ENCODE data around the gene VPS9D1.
"Not testable (repeated sequence)": the region's sequence is repeated elsewhere in the genome, so short reads cannot be mapped to it uniquely, and the experiment has no call there.

The VPS9D1 gene

GRCh38 chr16:89689142-89689541, 31.6 kb downstream of the VPS9D1 start:
- DNase-seq = no peak
- TF ChIP-seq POLR2A (IDR thresholded peaks at IDR 0.05; ENCODE audit: low read length) (no peak), GATA1 (IDR thresholded peaks at IDR 0.05; ENCODE audit: low read depth, low read length) (no peak)

- DNase-seq = no peak
- no peak for TF ChIP-seq GATA1 (IDR thresholded peaks at IDR 0.05; ENCODE audit: low read depth, low read length)
- no peak for TF ChIP-seq POLR2A (IDR thresholded peaks at IDR 0.05; ENCODE audit: low read length)
Observed at GRCh38 chr16:89688395-89688794, 32.3 kb downstream of the VPS9D1 start.

GRCh38 chr16:89687092-89687940, 33.4 kb downstream of the VPS9D1 start:
- TF ChIP-seq POLR2A (IDR thresholded peaks at IDR 0.05; ENCODE audit: low read length) = no peak
- TF ChIP-seq GATA1 (IDR thresholded peaks at IDR 0.05; ENCODE audit: low read depth, low read length) = no peak
- DNase-seq = peak; percentile 66 to 70

GRCh38 chr16:89686520-89687091, 34.1 kb downstream of the VPS9D1 start, which contains the start of gene CDK10:
Gene CDK10, plus strand, starts transcription at chr16:89686689. Its CDS starts 22 bp downstream, at chr16:89686711.
- TF ChIP-seq POLR2A (IDR thresholded peaks at IDR 0.05; ENCODE audit: low read length) (peak; percentile 85), GATA1 (IDR thresholded peaks at IDR 0.05; ENCODE audit: low read depth, low read length) (no peak)
- peak; percentile 92 to 95 for DNase-seq

GRCh38 chr16:89685916-89686315, 34.8 kb downstream of the VPS9D1 start:
- TF ChIP-seq GATA1 (IDR thresholded peaks at IDR 0.05; ENCODE audit: low read depth, low read length) (no peak), POLR2A (IDR thresholded peaks at IDR 0.05; ENCODE audit: low read length) (no peak)
- DNase-seq = peak in 1 of 2 experiments; percentile 37

- TF ChIP-seq GATA1 (IDR thresholded peaks at IDR 0.05; ENCODE audit: low read depth, low read length) (no peak), POLR2A (IDR thresholded peaks at IDR 0.05; ENCODE audit: low read length) (no peak)
- no peak for DNase-seq
Observed at GRCh38 chr16:89678258-89678657, 42.4 kb downstream of the VPS9D1 start.

- no peak for TF ChIP-seq POLR2A (IDR thresholded peaks at IDR 0.05; ENCODE audit: low read length)
- DNase-seq = no peak
Observed at GRCh38 chr16:89672177-89672941, 48.3 kb downstream of the VPS9D1 start.

- DNase-seq = not testable (repeated sequence)
Observed at GRCh38 chr16:89671565-89671964, 49.1 kb downstream of the VPS9D1 start.

- DNase-seq = no peak
- TF ChIP-seq POLR2A (IDR thresholded peaks at IDR 0.05; ENCODE audit: low read length) (no peak), GATA1 (IDR thresholded peaks at IDR 0.05; ENCODE audit: low read depth, low read length) (no peak)
Observed at GRCh38 chr16:89670496-89671431, 49.9 kb downstream of the VPS9D1 start.

GRCh38 chr16:89669755-89670154, 50.9 kb downstream of the VPS9D1 start:
- no peak for TF ChIP-seq POLR2A (IDR thresholded peaks at IDR 0.05; ENCODE audit: low read length)
- TF ChIP-seq GATA1 (IDR thresholded peaks at IDR 0.05; ENCODE audit: low read depth, low read length) = no peak
- no peak for DNase-seq

GRCh38 chr16:89668790-89669158, 51.9 kb downstream of the VPS9D1 start:
- no peak for TF ChIP-seq GATA1 (IDR thresholded peaks at IDR 0.05; ENCODE audit: low read depth, low read length)
- no peak for DNase-seq

- TF ChIP-seq GATA1 (IDR thresholded peaks at IDR 0.05; ENCODE audit: low read depth, low read length) (no peak), POLR2A (IDR thresholded peaks at IDR 0.05; ENCODE audit: low read length) (no peak)
- DNase-seq = no peak
Observed at GRCh38 chr16:89667633-89668032, 53.1 kb downstream of the VPS9D1 start.

- peak; percentile 30 to 45 for DNase-seq
Observed at GRCh38 chr16:89667000-89667399, 53.7 kb downstream of the VPS9D1 start.

- not testable (repeated sequence) for DNase-seq
Observed at GRCh38 chr16:89664238-89664637, 56.5 kb downstream of the VPS9D1 start.

Data from erythroblast (primary cell).